H1 (cell line): Measurements from ENCODE around the gene TNFRSF8. TPM values are rescaled to one million over a fixed set of nuclear protein-coding genes. Genes with fewer than 3 reads are reported as not detected.

ENCODE experiments used
- CHD2 ChIP-seq: IDR thresholded peaks from 2 replicates; pipeline ENCODE4 v1.6.1; 2012; ENCODE audit warnings: low read length, improper control_type of control experiment
- CHD7 ChIP-seq: fragments of 300-600 bp; sonication (generic); IDR thresholded peaks from 2 replicates; pipeline ENCODE4 v1.7.1; 2012; ENCODE audit warnings: low read length, moderate library complexity, mild to moderate bottlenecking, inconsistent platforms; ENCODE audit not compliant: insufficient replicate concordance
- JUND ChIP-seq: IDR thresholded peaks from 2 replicates; pipeline ENCODE4 v1.6.1; 2011; ENCODE audit warnings: mild to moderate bottlenecking, improper control_type of control experiment, low read length
- POLR2AphosphoS5 ChIP-seq: IDR thresholded peaks from 2 replicates; pipeline ENCODE4 v1.6.1; 2011; ENCODE audit warnings: low read depth, low read length
- RBBP5 ChIP-seq: IDR thresholded peaks from 2 replicates; pipeline ENCODE4 v1.7.1; 2012; ENCODE audit warnings: low read depth, mild to moderate bottlenecking, inconsistent platforms, low read length, moderate library complexity, borderline replicate concordance
- SIX5 ChIP-seq: IDR thresholded peaks from 2 replicates; pipeline ENCODE4 v1.6.1; 2011; ENCODE audit warnings: mild to moderate bottlenecking, low read depth, low read length
- polyA plus RNA-seq, 7 experiments: library from polyadenylated mRNA; depleted of rRNA in 3 of 7; stranded (reverse) in 5 of 7; unstranded in 2 of 7; fragments of >200 nt in 5 of 7; fragments of 200-250 nt in 2 of 7; gene quantifications; 1 replicate in 5 of 7; 2 replicates in 1 of 7; 4 replicates in 1 of 7; pipeline versions ENCODE4 v1.2.1 to v1.2.3, GENCODE V29; 2011 to 2013; ENCODE audit warnings: missing spikeins in 2 of 7, mixed read lengths in 2 of 7
- total RNA-seq: library from RNA; stranded (reverse); fragmentation: NEBNext Ultra II Directional; extraction: Animal tissue kit (Norgen Biotek cat#: 25700); gene quantifications from 2 replicates; pipeline ENCODE4 v1.2.1, GENCODE V29; 2021

TNFRSF8 gene
- total and polyA plus RNA-seq, 2 of the 8 experiments (the other 6 are each of a cell fraction or from before 2014, with no cell fraction given), result 23.2 to 32.7 TPM

GRCh38 chr1:12053752-12054548, 9.2 kb upstream of the TNFRSF8 start (continued):
- TF ChIP-seq CHD7, result no peak
- TF ChIP-seq CHD2, result no peak
- TF ChIP-seq JUND, result no peak
- no peak for TF ChIP-seq POLR2AphosphoS5
- TF ChIP-seq SIX5, result no peak
- no peak for TF ChIP-seq RBBP5
